Measurements from ENCODE around the gene RAB3A. TPM values are rescaled to one million over a fixed set of nuclear protein-coding genes. Genes with fewer than 3 reads are reported as not detected.

RAB3A gene
- total RNA-seq, 1 experiment from 2014 or later = 10.6 TPM

- TF ChIP-seq ZBTB33 (IDR thresholded peaks at IDR 0.05; ENCODE audit: extremely low read depth, insufficient replicate concordance, low read length) (no peak), EGR1 (IDR thresholded peaks at IDR 0.05; ENCODE audit: low read depth) (no peak), TCF7L2 (IDR thresholded peaks at IDR 0.05; ENCODE audit: borderline replicate concordance, extremely low read depth, insufficient read depth, insufficient read length) (no peak), CBX3 (IDR thresholded peaks at IDR 0.05; ENCODE audit: low read depth) (no peak)
Observed at GRCh38 chr19:18176367-18177310, 27.2 kb downstream of the RAB3A start (continued).

- ChIA-PET CTCF (interaction anchor here (1.3 kb wide), 2 partner anchors 62 to 77 kb away, joined by 3 to 6 read pairs; no protein-coding TSS in a partner anchor), POLR2A (interaction anchor here (1.0 to 1.1 kb wide), 2 partner anchors 17 to 20 kb away, joined by 3 to 4 read pairs; no protein-coding TSS in a partner anchor), RAD21 (ENCODE audit: low non-redundant PET in 1 of 2, low total read pairs in 2 of 2, uncharacterized antibody in 2 of 2, unreplicated experiment in 2 of 2) (no interaction called here)
- BruUV-seq (replicated peaks) = no TSS peak
- H3K4me2 ChIP-seq (ENCODE audit: low read length) = peak overlapping the region; percentile 89
- peaks cover 10% of the 10 kb centered on the region; the same call in 1 of the 2 replicates for H3K79me2 ChIP-seq (ENCODE audit: insufficient read depth, low read length)
- no peaks in the 10 kb centered on the region for H3K9me3 ChIP-seq (ENCODE audit: control insufficient read depth in 1 of 2, insufficient read depth in 1 of 2, low read depth in 1 of 2, low read length in 2 of 2)
- H3K27ac ChIP-seq (ENCODE audit: low read depth, low read length) = peak overlapping the region; percentile 78
- H3K36me3 ChIP-seq (ENCODE audit: control insufficient read depth in 1 of 2, insufficient read depth in 2 of 2, low read length in 2 of 2) = peaks cover 8 to 14% of the 10 kb centered on the region in 2 experiments; a peak in 2 of 4 replicates
- no peaks in the 10 kb centered on the region for H3K9me2 ChIP-seq (ENCODE audit: insufficient read depth)
- H3K4me1 ChIP-seq (ENCODE audit: control insufficient read depth in 1 of 2, insufficient read depth in 2 of 2, low read length in 2 of 2) = peaks cover 11 to 20% of the 10 kb centered on the region in 2 experiments
- peak overlapping the region; percentile 72 to 85 for H3K4me3 ChIP-seq (replicated peaks in 1 of 2; ENCODE audit: low read depth in 1 of 2, low read length in 2 of 2)
- ATAC-seq = no peak
- H2AFZ ChIP-seq (ENCODE audit: low read depth, low read length, poor library complexity, severe bottlenecking) = no peak overlapping the region
- no peaks in the 10 kb centered on the region for H4K20me1 ChIP-seq (ENCODE audit: insufficient read depth)
- intact Hi-C loops (cut with micrococcal nuclease) = no loop called here
- no peak for DNase-seq (ENCODE audit: low read depth, low spot score)
- no peaks in the 10 kb centered on the region for H3K27me3 ChIP-seq (ENCODE audit: insufficient read depth, low read length)
- H3K9ac ChIP-seq (ENCODE audit: low read length) = peak overlapping the region; percentile 73
- no peak for TF ChIP-seq EZH2 (IDR thresholded peaks at IDR 0.05)
- TF ChIP-seq POLR2AphosphoS5 (IDR thresholded peaks at IDR 0.05; ENCODE audit: low read depth, low read length) = no peak
- no peak for TF ChIP-seq ZNF274 (IDR thresholded peaks at IDR 0.05; ENCODE audit: low read depth, low read length)
- TF ChIP-seq, protein P1, sequence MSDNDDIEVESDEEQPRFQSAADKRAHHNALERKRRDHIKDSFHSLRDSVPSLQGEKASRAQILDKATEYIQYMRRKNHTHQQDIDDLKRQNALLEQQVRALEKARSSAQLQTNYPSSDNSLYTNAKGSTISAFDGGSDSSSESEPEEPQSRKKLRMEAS (IDR thresholded peaks at IDR 0.05) = no peak
- TF ChIP-seq CEBPB (IDR thresholded peaks at IDR 0.05; ENCODE audit: low read depth) = no peak
- TF ChIP-seq SP1 (IDR thresholded peaks at IDR 0.05; ENCODE audit: low read depth) = no peak
- TF ChIP-seq EGR1 (IDR thresholded peaks at IDR 0.05; ENCODE audit: low read depth) = no peak
- TF ChIP-seq JUND (IDR thresholded peaks at IDR 0.05) = no peak
- no peak for TF ChIP-seq ZBTB33 (IDR thresholded peaks at IDR 0.05; ENCODE audit: extremely low read depth, insufficient replicate concordance, low read length)
- no peak for TF ChIP-seq YY1 (IDR thresholded peaks at IDR 0.05; ENCODE audit: extremely low read depth, insufficient replicate concordance, low read depth, low read length)
- no peak for TF ChIP-seq RAD21 (IDR thresholded peaks at IDR 0.05; ENCODE audit: low read depth)
- no peak for TF ChIP-seq SRF (IDR thresholded peaks at IDR 0.05; ENCODE audit: low read depth)
- TF ChIP-seq ATF3 (IDR thresholded peaks at IDR 0.05) = no peak
Observed at GRCh38 chr19:18174983-18175382, 28.9 kb downstream of the RAB3A start.
